ENCODE data around the gene NET1. TPM values are rescaled to one million over a fixed set of nuclear protein-coding genes. Genes with fewer than 3 reads are reported as not detected.

NET1 gene
- total and polyA plus RNA-seq, 11 donors: 5.6 to 29.5 (median 14.7) TPM

GRCh38 chr10:5503477-5503835 is 91.1 kb downstream of the NET1 start:
- WGBS, 4 donors: 82 to 94% (median 84%) methylated on average over 3 of the region's 3 CpGs
- intact Hi-C loops (cut with DNase I): no loop called here
- ATAC-seq (no peak), DNase-seq (no peak)
- no peaks in the 10 kb centered on the region for H3K36me3 ChIP-seq
- no peaks in the 10 kb centered on the region for H3K9me3 ChIP-seq
- no peaks in the 10 kb centered on the region for H3K27me3 ChIP-seq
- no peaks in the 10 kb centered on the region for H3K4me1 ChIP-seq
- TF ChIP-seq, protein P1, sequence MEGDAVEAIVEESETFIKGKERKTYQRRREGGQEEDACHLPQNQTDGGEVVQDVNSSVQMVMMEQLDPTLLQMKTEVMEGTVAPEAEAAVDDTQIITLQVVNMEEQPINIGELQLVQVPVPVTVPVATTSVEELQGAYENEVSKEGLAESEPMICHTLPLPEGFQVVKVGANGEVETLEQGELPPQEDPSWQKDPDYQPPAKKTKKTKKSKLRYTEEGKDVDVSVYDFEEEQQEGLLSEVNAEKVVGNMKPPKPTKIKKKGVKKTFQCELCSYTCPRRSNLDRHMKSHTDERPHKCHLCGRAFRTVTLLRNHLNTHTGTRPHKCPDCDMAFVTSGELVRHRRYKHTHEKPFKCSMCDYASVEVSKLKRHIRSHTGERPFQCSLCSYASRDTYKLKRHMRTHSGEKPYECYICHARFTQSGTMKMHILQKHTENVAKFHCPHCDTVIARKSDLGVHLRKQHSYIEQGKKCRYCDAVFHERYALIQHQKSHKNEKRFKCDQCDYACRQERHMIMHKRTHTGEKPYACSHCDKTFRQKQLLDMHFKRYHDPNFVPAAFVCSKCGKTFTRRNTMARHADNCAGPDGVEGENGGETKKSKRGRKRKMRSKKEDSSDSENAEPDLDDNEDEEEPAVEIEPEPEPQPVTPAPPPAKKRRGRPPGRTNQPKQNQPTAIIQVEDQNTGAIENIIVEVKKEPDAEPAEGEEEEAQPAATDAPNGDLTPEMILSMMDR (IDR thresholded peaks at IDR 0.05): no peak
- TF ChIP-seq POLR2A (IDR thresholded peaks at IDR 0.05): no peak
- H3K4me3 ChIP-seq: no peak overlapping the region
- no peak overlapping the region for H3K27ac ChIP-seq

DNA sequence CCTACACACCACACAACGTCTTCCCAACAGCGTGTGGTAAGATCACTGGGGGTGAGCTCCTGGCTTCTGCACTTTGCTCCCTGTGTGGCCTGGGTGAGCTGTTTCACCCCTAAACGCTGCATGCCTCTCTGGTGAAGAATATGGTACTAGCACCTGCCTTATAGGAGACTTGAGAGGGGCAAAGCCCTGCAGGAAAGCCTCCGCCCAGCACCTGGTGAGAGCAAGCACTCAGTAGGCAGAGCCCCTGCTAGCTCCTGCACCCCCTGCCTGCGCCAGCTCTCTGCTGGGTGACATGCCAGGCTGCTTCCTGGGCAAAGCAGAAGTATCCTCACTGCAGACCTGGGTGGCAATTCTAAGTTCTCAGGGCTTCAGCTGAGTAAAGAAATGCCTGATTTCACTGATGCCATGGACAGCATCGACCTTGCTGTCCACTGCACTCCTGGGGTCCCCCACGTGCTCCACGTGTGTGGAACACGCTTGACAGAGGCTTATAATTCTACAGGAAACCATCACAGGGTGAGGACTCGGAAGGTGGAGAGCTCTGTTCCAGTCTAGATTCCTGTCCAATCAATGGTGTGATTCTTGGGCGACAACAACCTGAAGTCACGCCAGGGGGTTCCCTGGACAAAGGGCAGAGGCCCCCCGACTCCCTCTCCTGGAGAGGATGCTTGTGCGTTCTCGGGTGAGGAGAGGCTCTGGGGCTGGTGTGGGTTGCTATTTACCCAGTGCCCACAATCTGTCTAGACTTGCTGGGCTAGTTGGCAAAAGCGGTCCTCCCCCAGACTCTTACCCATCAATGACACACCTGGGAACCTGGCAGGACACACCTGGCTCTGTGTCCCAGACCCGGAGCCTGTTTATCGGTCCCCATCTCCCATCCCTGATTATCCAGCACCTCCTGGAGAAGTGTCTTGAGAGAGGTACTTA is 92.1 kb downstream of the NET1 start:
- H3K27ac ChIP-seq: no peak overlapping the region
- no peak for DNase-seq
- H3K36me3 ChIP-seq: no peaks in the 10 kb centered on the region
- H3K27me3 ChIP-seq: no peaks in the 10 kb centered on the region
- 75 to 88% (median 81%) methylated on average over 12 to 18 of the region's 18 CpGs for WGBS, 4 donors
- no peak for TF ChIP-seq POLR2A (IDR thresholded peaks at IDR 0.05)
- TF ChIP-seq, protein P1 (IDR thresholded peaks at IDR 0.05): no peak
- H3K4me1 ChIP-seq: no peaks in the 10 kb centered on the region
- no peaks in the 10 kb centered on the region for H3K9me3 ChIP-seq
- ATAC-seq: no peak
- no peak overlapping the region for H3K4me3 ChIP-seq
- intact Hi-C loops (cut with DNase I): no loop called here

DNA sequence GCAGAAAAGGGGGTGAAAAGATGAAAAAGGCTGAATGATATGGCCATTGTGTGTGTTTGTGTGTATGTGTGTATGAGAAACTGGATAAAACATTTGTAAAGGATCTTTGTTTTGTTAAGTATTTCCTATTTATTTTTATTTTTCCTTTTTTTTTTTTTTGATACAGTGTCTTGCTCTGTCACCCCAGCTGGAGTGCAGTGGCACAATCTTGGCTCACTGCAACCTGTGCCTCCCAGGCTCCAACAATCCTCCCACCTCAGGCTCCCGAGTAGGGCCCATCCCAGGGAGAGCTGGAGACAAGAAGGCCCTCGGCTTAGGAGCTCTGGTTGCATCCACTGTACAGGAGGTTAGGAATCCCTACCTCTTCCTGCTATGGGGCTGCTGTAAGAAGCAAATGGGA is 93.9 kb downstream of the NET1 start:
- no peaks in the 10 kb centered on the region for H3K9me3 ChIP-seq
- H3K36me3 ChIP-seq: no peaks in the 10 kb centered on the region
- no peaks in the 10 kb centered on the region for H3K4me1 ChIP-seq
- 63 to 88% (median 78%) methylated on average over 2 of the region's 2 CpGs for WGBS, 4 donors
- intact Hi-C loops (cut with DNase I): no loop called here
- H3K4me3 ChIP-seq: no peak overlapping the region
- H3K27me3 ChIP-seq: no peaks in the 10 kb centered on the region
- ATAC-seq (no peak), DNase-seq (no peak)
- no peak overlapping the region for H3K27ac ChIP-seq
- no peak for TF ChIP-seq POLR2A (IDR thresholded peaks at IDR 0.05)
- TF ChIP-seq, protein P1 (IDR thresholded peaks at IDR 0.05): no peak

GRCh38 chr10:5506751-5507648 is 94.6 kb downstream of the NET1 start:
- no peaks in the 10 kb centered on the region for H3K9me3 ChIP-seq
- DNase-seq (no peak), ATAC-seq (peak in 1 of 4 donors; percentile 16)
- H3K4me1 ChIP-seq: no peaks in the 10 kb centered on the region
- TF ChIP-seq, protein P1 (IDR thresholded peaks at IDR 0.05): no peak
- TF ChIP-seq POLR2A (IDR thresholded peaks at IDR 0.05): no peak
- no peak overlapping the region for H3K4me3 ChIP-seq
- no peaks in the 10 kb centered on the region for H3K36me3 ChIP-seq
- 90 to 94% (median 93%) methylated on average over 16 to 19 of the region's 19 CpGs for WGBS, 4 donors
- no peaks in the 10 kb centered on the region for H3K27me3 ChIP-seq
- no peak overlapping the region for H3K27ac ChIP-seq
- intact Hi-C loops (cut with DNase I): no loop called here

Data from heart left ventricle (tissue), 16 donors.